IMR-90 (cell line): ENCODE measurements around the gene STX8. TPM values are rescaled to one million over a fixed set of nuclear protein-coding genes. Genes with fewer than 3 reads are reported as not detected.
"Not testable (repeated sequence)": the region's sequence is repeated elsewhere in the genome, so short reads cannot be mapped to it uniquely, and the experiment has no call there.

Experiments used
- ATAC-seq: fragments of 200-7000 bp; cut with Tn5 transposase; 2 replicates; pipeline ENCODE4 v1.9.1; 2020; ENCODE audit warnings: low read depth, mild to moderate bottlenecking, moderate library complexity
- BruUV-seq: library from RNA; stranded (reverse); fragments of 400-500 nt; replicated peaks from 2 replicates; lab custom pipeline; 2021; lab: Mats Ljungman, UMichigan
- CTCF ChIA-PET: fragments of 300-600 bp; formaldehyde crosslinking; extraction: SDS; loops from one replicate; lab custom pipeline; 2021; ENCODE audit warnings: antibody characterized with exemption; lab: Yijun Ruan, JAX
- POLR2A ChIA-PET: fragments of 300-600 bp; sonication (Branson Sonifier 250); formaldehyde crosslinking; loops from one replicate; lab custom pipeline; 2022; ENCODE audit warnings: antibody characterized with exemption; ENCODE audit not compliant: unreplicated experiment; lab: Charles Lee
- DNase-seq: peaks from one replicate; pipeline ENCODE4 v3.0.0; 2013
- H2AFZ ChIP-seq: replicated peaks from 2 replicates; pipeline ENCODE3; 2013; ENCODE audit warnings: low read length, mild to moderate bottlenecking; ENCODE audit not compliant: poor library complexity
- H2AK5ac ChIP-seq: 2 replicates; pipeline ENCODE4 v1.6.1; 2013; ENCODE audit warnings: low read depth, low read length, inconsistent platforms
- H2AK9ac ChIP-seq: replicated peaks from 2 replicates; pipeline ENCODE3; 2013; ENCODE audit warnings: mild to moderate bottlenecking, low read depth, low read length, moderate library complexity; ENCODE audit not compliant: poor library complexity
- H2BK120ac ChIP-seq: 2 replicates; pipeline ENCODE4 v1.6.1; 2013; ENCODE audit warnings: low read depth, low read length, inconsistent platforms
- H2BK15ac ChIP-seq: 3 replicates; pipeline ENCODE4 v1.6.1; 2013; ENCODE audit warnings: low read depth, low read length, inconsistent platforms
- H2BK20ac ChIP-seq: 2 replicates; pipeline ENCODE4 v1.6.1; 2013; ENCODE audit warnings: low read depth, mild to moderate bottlenecking, inconsistent platforms, low read length, moderate library complexity
- H2BK5ac ChIP-seq: 2 replicates; pipeline ENCODE4 v1.6.1; 2013; ENCODE audit warnings: mild to moderate bottlenecking, low read depth, low read length, inconsistent platforms; ENCODE audit not compliant: poor library complexity, severe bottlenecking
- H3K14ac ChIP-seq: replicated peaks from 2 replicates; pipeline ENCODE4 v1.6.1; 2013; ENCODE audit warnings: low read depth, low read length, inconsistent platforms
- H3K18ac ChIP-seq: 2 replicates; pipeline ENCODE4 v1.6.1; 2013; ENCODE audit warnings: low read depth, low read length, control low read depth
- H3K23ac ChIP-seq: 2 replicates; pipeline ENCODE4 v1.6.1; 2013; ENCODE audit warnings: low read depth, low read length, inconsistent platforms
- H3K27ac ChIP-seq: 2 replicates; pipeline ENCODE4 v1.5.1; 2013; ENCODE audit warnings: mild to moderate bottlenecking, control low read depth, low read length; ENCODE audit not compliant: insufficient read depth
- H3K27me3 ChIP-seq: 2 replicates; pipeline ENCODE4 v1.6.1; 2013; ENCODE audit warnings: low read length; ENCODE audit not compliant: control insufficient read depth, insufficient read depth
- H3K36me3 ChIP-seq: 2 replicates; pipeline ENCODE4 v1.6.1; 2013; ENCODE audit warnings: low read length, mixed read lengths; ENCODE audit not compliant: control insufficient read depth, insufficient read depth
- H3K4ac ChIP-seq: 2 replicates; pipeline ENCODE4 v1.6.1; 2013; ENCODE audit warnings: low read depth, low read length, inconsistent platforms
- H3K4me1 ChIP-seq: 2 replicates; pipeline ENCODE4 v1.6.1; 2013; ENCODE audit warnings: low read length, mixed read lengths; ENCODE audit not compliant: control insufficient read depth, insufficient read depth
- H3K4me2 ChIP-seq: 2 replicates; pipeline ENCODE4 v1.6.1; 2013; ENCODE audit warnings: low read depth, mild to moderate bottlenecking, control low read depth, low read length, moderate library complexity
- H3K4me3 ChIP-seq: 2 replicates; pipeline ENCODE4 v1.5.1; 2013; ENCODE audit warnings: low read depth, mild to moderate bottlenecking, control low read depth, low read length, moderate library complexity; ENCODE audit not compliant: insufficient read depth
- H3K56ac ChIP-seq: 2 replicates; pipeline ENCODE4 v1.6.1; 2013; ENCODE audit warnings: low read length, inconsistent platforms; ENCODE audit not compliant: insufficient read depth; ENCODE audit errors: extremely low read depth
- H3K79me1 ChIP-seq, 2 experiments: 2 replicates each; pipeline ENCODE4 v1.6.1; 2013; ENCODE audit warnings: low read length in 2 of 2, inconsistent platforms in 1 of 2, low read depth in 1 of 2
- H3K9ac ChIP-seq: 2 replicates; pipeline ENCODE4 v1.6.1; 2013; ENCODE audit warnings: low read depth, low read length, control low read depth
- H3K9me1 ChIP-seq: 2 replicates; pipeline ENCODE4 v1.6.1; 2013; ENCODE audit warnings: low read length, inconsistent platforms; ENCODE audit not compliant: insufficient read depth
- H3K9me3 ChIP-seq: 2 replicates; pipeline ENCODE4 v1.6.1; 2013; ENCODE audit warnings: low read length; ENCODE audit not compliant: control insufficient read depth, insufficient read depth
- H4K20me1 ChIP-seq: 2 replicates; pipeline ENCODE4 v1.6.1; 2013; ENCODE audit warnings: low read length, inconsistent platforms; ENCODE audit not compliant: insufficient read depth
- H4K5ac ChIP-seq: 2 replicates; pipeline ENCODE4 v1.6.1; 2013; ENCODE audit warnings: mild to moderate bottlenecking, low read depth, low read length, control low read depth
- H4K8ac ChIP-seq, 2 experiments: 2 replicates each; pipeline ENCODE4 v1.6.1; 2013; ENCODE audit warnings: low read depth in 2 of 2, low read length in 2 of 2, control low read depth in 1 of 2, inconsistent platforms in 1 of 2
- H4K91ac ChIP-seq: 2 replicates; pipeline ENCODE4 v1.6.1; 2013; ENCODE audit warnings: low read depth, low read length, inconsistent platforms; ENCODE audit not compliant: insufficient read depth
- RAD21 ChIP-seq: IDR thresholded peaks from 2 replicates; pipeline ENCODE4 v1.6.1; 2012; ENCODE audit warnings: low read length, improper control_type of control experiment
- WGBS, 2 experiments: methylation state at CpG; one replicate each; pipeline versions ENCODE4 v1.1.5 to v1.1.7; 2013; ENCODE audit warnings: missing lambda C conversion rate in 2 of 2; ENCODE audit not compliant: insufficient read length in 1 of 2; ENCODE audit errors: extremely low coverage in 2 of 2; 5-methylcytosine and 5-hydroxymethylcytosine counted together
- dilution Hi-C: fragments of 300-500 bp; cut with HindIII; formaldehyde crosslinking; loops from one replicate; pipeline ENCODE4 v1.14.3; 2018; ENCODE audit warnings: low sequenced_read_pairs; ENCODE audit not compliant: unreplicated experiment
- in situ Hi-C: fragments of 300-500 bp; cut with MboI; formaldehyde crosslinking; loops from 3 replicates; pipeline ENCODE4 v1.14.3; 2019; ENCODE audit warnings: low sequenced_read_pairs, inconsistent platforms, mixed read lengths
- intact Hi-C: fragments of 100-400 bp; cut with micrococcal nuclease; formaldehyde crosslinking; loops from 2 replicates; pipeline ENCODE4 v1.10.0; 2022
- polyA plus RNA-seq, 3 experiments: library from polyadenylated mRNA; depleted of rRNA; stranded (reverse); fragments of >200 nt; gene quantifications; 2 replicates each; pipeline ENCODE4 v1.2.3, GENCODE V29; 2012; ENCODE audit warnings: low replicate concordance in 1 of 3
- total RNA-seq: library from RNA; depleted of rRNA; stranded (reverse); fragments of >200 nt; gene quantifications from 2 replicates; pipeline ENCODE4 v1.2.3, GENCODE V29; 2012
- TF ChIP-seq, protein P1 (sequence below): conservative IDR thresholded peaks from 2 replicates; pipeline ENCODE4 v1.5.1; 2012; ENCODE audit warnings: mild to moderate bottlenecking, low read depth, low read length, improper control_type of control experiment

Gene STX8
- total and polyA plus RNA-seq, 2 of the 4 experiments (the other 2 are of a cell fraction), result 26.5 to 47.0 TPM

DNA sequence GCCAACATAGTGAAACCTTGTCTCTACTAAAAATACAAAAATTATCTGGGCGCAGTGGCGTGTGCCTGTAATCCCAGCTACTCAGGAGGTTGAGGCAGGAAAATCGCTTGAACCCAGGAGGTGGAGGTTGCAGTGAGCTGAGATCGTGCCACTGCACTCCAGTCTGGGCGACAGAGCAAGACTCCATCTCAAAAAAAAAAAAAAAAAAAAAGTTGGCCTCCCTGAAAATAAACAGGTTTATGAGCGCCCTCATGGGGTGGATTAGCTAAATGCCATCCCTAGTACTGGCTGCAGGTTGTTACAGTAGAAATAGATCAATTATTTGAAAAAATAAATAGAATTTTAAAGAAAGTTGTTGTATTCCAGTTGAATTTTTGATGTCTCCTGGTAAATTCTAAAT, 20.9 kb downstream of the STX8 start:
- dilution Hi-C loops, H2AK5ac ChIP-seq, H2AK9ac ChIP-seq, in situ Hi-C loops, H4K20me1 ChIP-seq, BruUV-seq, POLR2A ChIA-PET, H2BK120ac ChIP-seq, H2BK20ac ChIP-seq, H3K36me3 ChIP-seq, H3K79me1 ChIP-seq, H3K27ac ChIP-seq, H3K9ac ChIP-seq, H2BK5ac ChIP-seq, H4K91ac ChIP-seq, H3K4me3 ChIP-seq, H2BK15ac ChIP-seq, H3K9me3 ChIP-seq, H3K14ac ChIP-seq, H3K27me3 ChIP-seq, H3K23ac ChIP-seq, intact Hi-C loops, H3K4me1 ChIP-seq, H3K9me1 ChIP-seq, H3K18ac ChIP-seq, H3K56ac ChIP-seq, H3K4ac ChIP-seq, H4K8ac ChIP-seq, H4K5ac ChIP-seq, H2AFZ ChIP-seq, H3K4me2 ChIP-seq: not testable (repeated sequence)
- DNase-seq (peak; percentile 44), ATAC-seq (peak; percentile 42; the same call in 1 of the 2 replicates)
- TF ChIP-seq RAD21, result peak; percentile 28; the same call in 1 of the 2 replicates
- TF ChIP-seq, protein P1, sequence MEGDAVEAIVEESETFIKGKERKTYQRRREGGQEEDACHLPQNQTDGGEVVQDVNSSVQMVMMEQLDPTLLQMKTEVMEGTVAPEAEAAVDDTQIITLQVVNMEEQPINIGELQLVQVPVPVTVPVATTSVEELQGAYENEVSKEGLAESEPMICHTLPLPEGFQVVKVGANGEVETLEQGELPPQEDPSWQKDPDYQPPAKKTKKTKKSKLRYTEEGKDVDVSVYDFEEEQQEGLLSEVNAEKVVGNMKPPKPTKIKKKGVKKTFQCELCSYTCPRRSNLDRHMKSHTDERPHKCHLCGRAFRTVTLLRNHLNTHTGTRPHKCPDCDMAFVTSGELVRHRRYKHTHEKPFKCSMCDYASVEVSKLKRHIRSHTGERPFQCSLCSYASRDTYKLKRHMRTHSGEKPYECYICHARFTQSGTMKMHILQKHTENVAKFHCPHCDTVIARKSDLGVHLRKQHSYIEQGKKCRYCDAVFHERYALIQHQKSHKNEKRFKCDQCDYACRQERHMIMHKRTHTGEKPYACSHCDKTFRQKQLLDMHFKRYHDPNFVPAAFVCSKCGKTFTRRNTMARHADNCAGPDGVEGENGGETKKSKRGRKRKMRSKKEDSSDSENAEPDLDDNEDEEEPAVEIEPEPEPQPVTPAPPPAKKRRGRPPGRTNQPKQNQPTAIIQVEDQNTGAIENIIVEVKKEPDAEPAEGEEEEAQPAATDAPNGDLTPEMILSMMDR, result peak; percentile 44
- CTCF ChIA-PET, result interaction anchor here (0.6 to 1.0 kb wide), 3 partner anchors 10 to 547 kb away, joined by 3 to 5 read pairs (median 3); no protein-coding TSS in a partner anchor
- 62% methylated on average over 2 of the region's 6 CpGs; no CpG with 5 or more reads in 1 of the 2 experiments for WGBS, 2 experiments
